ENCODE measurements around the gene TBXAS1. TPM values are rescaled to one million over a fixed set of nuclear protein-coding genes. Genes with fewer than 3 reads are reported as not detected.

Gene TBXAS1
- total and polyA plus RNA-seq, 4 donors, result 4.1 to 22.4 (median 12.2) TPM

- H3K36me3 ChIP-seq (ENCODE audit: control insufficient read depth in 4 of 4, insufficient read depth in 3 of 4, low read depth in 1 of 4, low read length in 3 of 4), result no peaks in the 10 kb centered on the region
- DNase-seq (ENCODE audit: low spot score), result no peak
- H3K27ac ChIP-seq (ENCODE audit: low read depth in 1 of 2, low read length in 2 of 2), result no peak overlapping the region
- no peak overlapping the region for H3K9ac ChIP-seq (ENCODE audit: low read depth in 1 of 2, low read length in 2 of 2)
- 98% methylated on average over 10 of the region's 10 CpGs for WGBS
- no peaks in the 10 kb centered on the region for H3K27me3 ChIP-seq (ENCODE audit: control insufficient read depth in 4 of 4, insufficient read depth in 4 of 4, low read length in 3 of 4)
- TF ChIP-seq SP1 (IDR thresholded peaks at IDR 0.05), result no peak
- TF ChIP-seq FOXA1 (IDR thresholded peaks at IDR 0.05), result no peak
- no peak for TF ChIP-seq JUND (IDR thresholded peaks at IDR 0.05)
- TF ChIP-seq REST (IDR thresholded peaks at IDR 0.05), result no peak
- no peak for TF ChIP-seq HNF4A (conservative IDR thresholded peaks at IDR 0.05)
- no peak for TF ChIP-seq MAX (IDR thresholded peaks at IDR 0.05)
- TF ChIP-seq ATF3 (IDR thresholded peaks at IDR 0.05), result no peak
- TF ChIP-seq EGR1 (IDR thresholded peaks at IDR 0.05; ENCODE audit: low read depth in 2 of 2), result no peak
- TF ChIP-seq TAF1 (conservative IDR thresholded peaks at IDR 0.05), result no peak
- TF ChIP-seq YY1 (IDR thresholded peaks at IDR 0.05), result no peak
- no peak for TF ChIP-seq NR2F2 (IDR thresholded peaks at IDR 0.05)
- no peak for TF ChIP-seq ZBTB33 (IDR thresholded peaks at IDR 0.05)
- TF ChIP-seq GABPA (IDR thresholded peaks at IDR 0.05 in 1 of 2, conservative IDR thresholded peaks at IDR 0.05 in 1 of 2), result no peak
- TF ChIP-seq RXRA (IDR thresholded peaks at IDR 0.05), result no peak
- no peak for TF ChIP-seq CTCF (IDR thresholded peaks at IDR 0.05; ENCODE audit: low read depth, low read length, missing input control)
- no peak for TF ChIP-seq FOXA2 (IDR thresholded peaks at IDR 0.05)
- H3K9me3 ChIP-seq (ENCODE audit: control insufficient read depth in 4 of 4, low read length in 3 of 4), result no peaks in the 10 kb centered on the region
- peaks cover 3 to 8% (median 6%) of the 10 kb centered on the region in 4 donors for H3K4me1 ChIP-seq (ENCODE audit: control insufficient read depth in 4 of 4, insufficient read depth in 4 of 4, low read length in 3 of 4)
- no peak overlapping the region for H3K4me3 ChIP-seq (ENCODE audit: low read depth in 1 of 3, low read length in 3 of 3)
Measured at GRCh38 chr7:140006600-140006999, 177.5 kb downstream of the TBXAS1 start.

Measured in liver (tissue), 9 donors.